Measurements from ENCODE around the gene SAPCD2.
A peak's percentile ranks its signal among the peaks of the same experiment; 100 is the strongest.

SAPCD2 gene

GRCh38 chr9:137073992-137074399, 3.6 kb upstream of the SAPCD2 start:
- TF ChIP-seq, protein P1, sequence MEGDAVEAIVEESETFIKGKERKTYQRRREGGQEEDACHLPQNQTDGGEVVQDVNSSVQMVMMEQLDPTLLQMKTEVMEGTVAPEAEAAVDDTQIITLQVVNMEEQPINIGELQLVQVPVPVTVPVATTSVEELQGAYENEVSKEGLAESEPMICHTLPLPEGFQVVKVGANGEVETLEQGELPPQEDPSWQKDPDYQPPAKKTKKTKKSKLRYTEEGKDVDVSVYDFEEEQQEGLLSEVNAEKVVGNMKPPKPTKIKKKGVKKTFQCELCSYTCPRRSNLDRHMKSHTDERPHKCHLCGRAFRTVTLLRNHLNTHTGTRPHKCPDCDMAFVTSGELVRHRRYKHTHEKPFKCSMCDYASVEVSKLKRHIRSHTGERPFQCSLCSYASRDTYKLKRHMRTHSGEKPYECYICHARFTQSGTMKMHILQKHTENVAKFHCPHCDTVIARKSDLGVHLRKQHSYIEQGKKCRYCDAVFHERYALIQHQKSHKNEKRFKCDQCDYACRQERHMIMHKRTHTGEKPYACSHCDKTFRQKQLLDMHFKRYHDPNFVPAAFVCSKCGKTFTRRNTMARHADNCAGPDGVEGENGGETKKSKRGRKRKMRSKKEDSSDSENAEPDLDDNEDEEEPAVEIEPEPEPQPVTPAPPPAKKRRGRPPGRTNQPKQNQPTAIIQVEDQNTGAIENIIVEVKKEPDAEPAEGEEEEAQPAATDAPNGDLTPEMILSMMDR (IDR thresholded peaks at IDR 0.05; ENCODE audit: insufficient read depth, low read length, poor library complexity, severe bottlenecking), result no peak
- Histone ChIP-seq H3K36me3 (ENCODE audit: control insufficient read depth, insufficient read depth, low read length) (no peaks in the 10 kb centered on the region), H3K27me3 (replicated peaks; ENCODE audit: control insufficient read depth, insufficient read depth, low read length) (no peaks in the 10 kb centered on the region), H3K4me3 (replicated peaks; ENCODE audit: low read depth, low read length) (no peak overlapping the region)
- no peak for DNase-seq (ENCODE audit: extremely low read depth, insufficient read length)

DNA sequence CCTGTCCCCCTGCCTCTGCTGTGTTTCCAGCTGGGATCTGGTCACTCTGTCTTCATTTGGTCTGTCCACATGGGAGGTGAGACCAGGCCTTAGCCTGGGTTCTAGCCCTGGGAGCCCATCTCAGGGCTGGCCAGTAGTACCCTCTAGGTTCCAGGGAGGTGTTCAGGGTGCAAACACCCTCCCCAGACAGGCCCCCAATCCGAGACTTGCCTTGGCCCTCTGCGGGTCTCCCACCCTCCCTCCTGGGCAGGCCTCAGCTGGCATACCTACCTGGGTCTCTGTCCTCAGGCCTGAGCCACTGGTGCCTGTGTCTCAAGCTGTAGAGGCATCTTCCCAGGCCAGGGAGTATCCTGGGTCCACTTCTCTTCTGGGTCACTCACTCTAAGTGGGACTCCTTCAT, 925 bp upstream of the SAPCD2 start:
- H3K27me3 ChIP-seq (replicated peaks; ENCODE audit: control insufficient read depth, insufficient read depth, low read length), result no peaks in the 10 kb centered on the region
- H3K36me3 ChIP-seq (ENCODE audit: control insufficient read depth, insufficient read depth, low read length), result no peaks in the 10 kb centered on the region
- no peak overlapping the region; the same call in 1 of the 2 replicates for H3K4me3 ChIP-seq (replicated peaks; ENCODE audit: low read depth, low read length)
- no peak for DNase-seq (ENCODE audit: extremely low read depth, insufficient read length)
- TF ChIP-seq, protein P1 (IDR thresholded peaks at IDR 0.05; ENCODE audit: insufficient read depth, low read length, poor library complexity, severe bottlenecking), result no peak

GRCh38 chr9:137070906-137071275, 534 bp upstream of the SAPCD2 start:
- H3K27me3 ChIP-seq (replicated peaks; ENCODE audit: control insufficient read depth, insufficient read depth, low read length), result no peaks in the 10 kb centered on the region
- TF ChIP-seq, protein P1 (IDR thresholded peaks at IDR 0.05; ENCODE audit: insufficient read depth, low read length, poor library complexity, severe bottlenecking), result no peak
- no peak for DNase-seq (ENCODE audit: extremely low read depth, insufficient read length)
- H3K4me3 ChIP-seq (replicated peaks; ENCODE audit: low read depth, low read length), result peak overlapping the region; percentile 63
- no peaks in the 10 kb centered on the region; the same call in 1 of the 2 replicates for H3K36me3 ChIP-seq (ENCODE audit: control insufficient read depth, insufficient read depth, low read length)

DNA sequence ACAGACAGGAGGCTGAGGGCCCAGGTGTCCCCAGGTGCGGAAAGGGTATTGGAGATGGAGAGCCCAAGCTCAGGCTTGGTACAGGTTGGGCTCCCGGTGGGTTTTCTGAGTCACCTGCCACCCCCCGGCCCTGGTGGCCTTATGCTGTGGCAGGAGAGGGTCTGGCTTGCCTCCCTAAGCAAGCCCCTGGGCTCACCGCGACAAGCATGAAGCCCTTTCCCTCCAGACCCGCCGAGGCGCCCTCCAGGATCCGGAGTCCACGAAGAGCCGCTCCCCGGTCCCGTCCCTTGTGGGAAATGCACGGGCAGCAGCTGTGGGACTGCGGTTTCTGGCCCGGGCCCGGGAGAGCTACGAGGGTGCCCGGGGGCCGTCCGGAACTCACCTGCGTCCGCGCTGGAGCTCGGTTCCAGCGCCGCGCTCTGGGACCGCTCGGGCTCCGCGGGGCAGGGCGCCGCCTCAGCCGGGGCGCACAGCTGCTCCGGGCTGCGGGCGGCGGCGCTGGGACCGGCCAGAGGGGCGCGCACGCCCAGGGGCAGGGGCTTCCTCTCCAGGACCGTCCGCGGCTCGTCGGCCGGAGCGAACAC, 757 bp downstream of the SAPCD2 start:
- Histone ChIP-seq H3K27me3 (replicated peaks; ENCODE audit: control insufficient read depth, insufficient read depth, low read length) (no peaks in the 10 kb centered on the region), H3K4me3 (replicated peaks; ENCODE audit: low read depth, low read length) (peak overlapping the region; percentile 63), H3K36me3 (ENCODE audit: control insufficient read depth, insufficient read depth, low read length) (no peaks in the 10 kb centered on the region; the same call in none of the 2 replicates)
- TF ChIP-seq, protein P1 (IDR thresholded peaks at IDR 0.05; ENCODE audit: insufficient read depth, low read length, poor library complexity, severe bottlenecking), result no peak
- no peak for DNase-seq (ENCODE audit: extremely low read depth, insufficient read length)

DNA sequence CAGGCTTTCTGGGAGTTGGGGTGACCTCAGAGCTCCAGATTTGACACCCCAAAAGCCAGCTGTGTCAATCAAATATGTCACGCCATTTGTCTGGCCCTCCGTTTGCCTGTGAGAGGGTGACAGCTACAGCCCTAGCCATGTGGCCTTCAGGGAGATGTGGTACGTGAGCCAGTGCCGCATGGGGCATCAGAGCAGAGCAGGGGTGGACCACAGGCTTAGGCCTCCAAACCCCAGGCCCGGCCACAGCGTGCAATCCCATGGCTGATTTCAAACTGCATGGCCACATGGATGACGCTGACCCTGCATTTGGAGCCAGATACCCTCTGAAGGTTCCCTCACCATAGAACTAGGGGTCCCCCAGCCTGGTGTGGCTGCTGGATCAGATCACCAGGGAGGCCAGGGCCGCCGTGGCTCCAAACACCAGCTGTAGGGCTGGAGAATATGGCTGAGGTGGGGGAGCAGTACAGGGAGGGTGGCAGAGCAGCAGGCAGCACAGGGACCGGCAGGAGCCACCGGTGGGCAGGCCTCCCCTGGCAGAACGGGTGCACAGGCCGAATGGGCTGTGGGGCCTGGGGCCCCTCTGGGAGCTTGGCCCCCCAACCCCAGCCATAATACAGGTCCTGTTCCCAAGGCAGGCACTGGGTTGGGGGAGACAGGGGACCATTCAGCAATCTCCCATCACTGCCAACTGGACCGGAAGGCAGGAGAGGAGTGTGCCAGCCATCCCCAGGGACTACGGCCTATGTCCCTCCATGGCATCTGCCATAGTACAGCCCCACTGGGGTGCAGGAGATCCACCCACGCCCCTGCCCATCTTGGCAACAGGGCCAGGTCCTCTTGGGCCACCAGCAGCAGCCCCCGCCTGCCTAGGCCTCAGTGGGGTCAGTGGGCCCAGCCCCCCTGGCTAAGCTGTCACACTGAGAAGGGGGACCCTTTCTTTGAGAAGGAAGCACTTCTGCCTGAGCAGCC, 1.5 kb downstream of the SAPCD2 start:
- Histone ChIP-seq H3K4me3 (replicated peaks; ENCODE audit: low read depth, low read length) (peak overlapping the region; percentile 63), H3K27me3 (replicated peaks; ENCODE audit: control insufficient read depth, insufficient read depth, low read length) (no peaks in the 10 kb centered on the region), H3K36me3 (ENCODE audit: control insufficient read depth, insufficient read depth, low read length) (no peaks in the 10 kb centered on the region; the same call in none of the 2 replicates)
- DNase-seq (ENCODE audit: extremely low read depth, insufficient read length), result no peak
- TF ChIP-seq, protein P1 (IDR thresholded peaks at IDR 0.05; ENCODE audit: insufficient read depth, low read length, poor library complexity, severe bottlenecking), result no peak
